Psoas muscle (tissue), 8 donors: ENCODE measurements around the gene ZNF385B. TPM values are rescaled to one million over a fixed set of nuclear protein-coding genes. Genes with fewer than 3 reads are reported as not detected.
A peak's percentile ranks its signal among the peaks of the same experiment; 100 is the strongest.

Experiments
- ATAC-seq, 4 donors: fragments of 200-7000 bp; cut with Tn5 transposase; one replicate each; pipeline ENCODE4 v1.9.1; 2020; ENCODE audit warnings: moderate library complexity in 3 of 4, mild to moderate bottlenecking in 2 of 4
- DNase-seq, 2 donors: peaks; one replicate each; pipeline ENCODE4 v3.0.0-alpha.2; 2020
- H3K27ac ChIP-seq: fragments of 200-600 bp; one replicate; pipeline ENCODE4 v1.8.0; 2022
- H3K27me3 ChIP-seq, 3 donors: fragments of 200-600 bp in 1 of 3; one replicate each; pipeline versions ENCODE4 v1.6.1 to v1.8.0; 2013 to 2022; ENCODE audit warnings: low read length in 2 of 3, mild to moderate bottlenecking in 2 of 3, moderate library complexity in 1 of 3; ENCODE audit not compliant: insufficient read depth in 3 of 3
- H3K36me3 ChIP-seq, 2 donors: fragments of 200-600 bp in 1 of 2; one replicate each; pipeline versions ENCODE4 v1.6.1 to v1.8.0; 2013 to 2022; ENCODE audit warnings: low read depth in 1 of 2, mild to moderate bottlenecking in 1 of 2, moderate library complexity in 1 of 2; ENCODE audit not compliant: insufficient read depth in 1 of 2
- H3K4me1 ChIP-seq: fragments of 200-600 bp; one replicate; pipeline ENCODE4 v1.8.0; 2022
- H3K4me3 ChIP-seq: fragments of 200-600 bp; one replicate; pipeline ENCODE4 v1.8.0; 2022; ENCODE audit warnings: mild to moderate bottlenecking
- H3K9me3 ChIP-seq: fragments of 200-600 bp; one replicate; pipeline ENCODE4 v1.8.0; 2022
- WGBS, 3 donors: extraction: QIAGEN DNeasy Blood & Tissue Kit; methylation state at CpG; one replicate each; pipeline versions ENCODE4 v1.1.6 to v1.1.7; 2013; 5-methylcytosine and 5-hydroxymethylcytosine counted together
- intact Hi-C, 2 donors: fragments of 100-400 bp; cut with DNase I; formaldehyde crosslinking; loops; one replicate each; pipeline versions ENCODE4 v1.11.0 to v1.14.2; 2022
- polyA plus RNA-seq, 3 donors: library from polyadenylated mRNA; stranded (reverse); fragments of 200-250 nt; gene quantifications; one replicate each; pipeline ENCODE4 v1.2.3, GENCODE V29; 2013
- total RNA-seq, 4 donors: library from RNA; stranded (reverse); fragmentation: NEBNext Ultra II Directional in 2 of 4; extraction: Animal tissue kit (Norgen Biotek cat#: 25700) in 2 of 4; gene quantifications; one replicate each; pipeline versions ENCODE4 v1.2.1 to v1.2.4, GENCODE V29; 2021 to 2023
- TF ChIP-seq, protein P1 (sequence below): fragments of 200-600 bp; IDR thresholded peaks from one replicate; pipeline ENCODE4 v1.8.0; 2022; ENCODE audit warnings: antibody characterized with exemption
- donor health status: healthy with polysubstance abuse.
- donor health status: DM: no; HTN: no; CAD: no; lungs with moderate emphysema.
- donor health status: Bipolar disorder and iron deficiency.
- donor health status: healthy.
- donor health status: DM: yes; HTN: yes; CAD: no.
- donor health status: DM: no; HTN: no; CAD: no.
- donor health status: DM: no; HTN: no; CAD: no.
- donor health status: DM: yes; HTN: yes; CAD: no.

Gene ZNF385B
- total and polyA plus RNA-seq, 7 donors = 8.8 to 42.9 (median 18.1) TPM

DNA sequence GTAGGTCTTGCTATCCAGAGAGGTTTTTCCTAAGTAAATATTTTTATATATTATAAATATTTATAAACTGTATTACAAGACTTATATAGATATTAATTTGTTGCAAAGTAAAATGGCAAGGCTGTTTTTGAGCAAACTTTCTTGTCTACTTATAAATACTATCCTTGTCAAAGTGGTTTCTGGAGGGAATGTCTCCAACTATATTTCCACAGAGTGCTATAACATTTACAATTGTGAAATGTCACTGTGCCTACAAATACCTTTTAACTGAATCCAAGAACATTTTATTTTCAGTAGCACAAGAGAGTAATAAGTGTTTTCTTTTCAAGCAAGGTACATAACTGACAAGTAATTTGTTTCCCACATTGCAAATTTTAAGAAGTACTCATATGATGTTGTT is 256.8 kb downstream of the ZNF385B start:
- H3K9me3 ChIP-seq = no peaks in the 10 kb centered on the region
- intact Hi-C loops = no loop called here
- no peak overlapping the region for H3K4me3 ChIP-seq
- TF ChIP-seq, protein P1, sequence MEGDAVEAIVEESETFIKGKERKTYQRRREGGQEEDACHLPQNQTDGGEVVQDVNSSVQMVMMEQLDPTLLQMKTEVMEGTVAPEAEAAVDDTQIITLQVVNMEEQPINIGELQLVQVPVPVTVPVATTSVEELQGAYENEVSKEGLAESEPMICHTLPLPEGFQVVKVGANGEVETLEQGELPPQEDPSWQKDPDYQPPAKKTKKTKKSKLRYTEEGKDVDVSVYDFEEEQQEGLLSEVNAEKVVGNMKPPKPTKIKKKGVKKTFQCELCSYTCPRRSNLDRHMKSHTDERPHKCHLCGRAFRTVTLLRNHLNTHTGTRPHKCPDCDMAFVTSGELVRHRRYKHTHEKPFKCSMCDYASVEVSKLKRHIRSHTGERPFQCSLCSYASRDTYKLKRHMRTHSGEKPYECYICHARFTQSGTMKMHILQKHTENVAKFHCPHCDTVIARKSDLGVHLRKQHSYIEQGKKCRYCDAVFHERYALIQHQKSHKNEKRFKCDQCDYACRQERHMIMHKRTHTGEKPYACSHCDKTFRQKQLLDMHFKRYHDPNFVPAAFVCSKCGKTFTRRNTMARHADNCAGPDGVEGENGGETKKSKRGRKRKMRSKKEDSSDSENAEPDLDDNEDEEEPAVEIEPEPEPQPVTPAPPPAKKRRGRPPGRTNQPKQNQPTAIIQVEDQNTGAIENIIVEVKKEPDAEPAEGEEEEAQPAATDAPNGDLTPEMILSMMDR = no peak
- peaks cover 5% of the 10 kb centered on the region for H3K4me1 ChIP-seq
- H3K27ac ChIP-seq = no peak overlapping the region
- DNase-seq (no peak), ATAC-seq (peak in 2 of 4 donors; percentile 40 to 68)
- H3K36me3 ChIP-seq = no peaks in the 10 kb centered on the region
- no peaks in the 10 kb centered on the region for H3K27me3 ChIP-seq

DNA sequence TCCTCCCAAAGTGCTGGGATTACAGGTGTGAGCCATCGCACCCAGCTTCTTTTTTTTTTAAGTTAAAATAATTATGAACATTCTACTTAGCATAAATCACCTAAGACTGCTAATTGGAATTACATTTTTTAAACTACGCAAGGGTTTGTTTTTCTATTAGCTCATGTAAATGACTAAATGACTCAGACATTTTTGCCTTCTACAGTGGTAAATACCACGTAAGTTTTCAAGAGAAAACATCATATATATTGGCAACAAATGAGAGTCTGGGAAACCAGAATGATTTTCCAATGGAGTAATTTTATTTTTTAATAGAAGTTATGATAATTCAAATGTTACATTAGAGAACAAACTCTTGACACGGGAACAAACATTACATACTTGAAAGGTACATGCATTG is 259.0 kb downstream of the ZNF385B start:
- intact Hi-C loops = no loop called here
- DNase-seq (no peak), ATAC-seq (no peak)
- WGBS, 3 donors = 88 to 95% (median 95%) methylated on average over 4 of the region's 4 CpGs
- no peaks in the 10 kb centered on the region for H3K27me3 ChIP-seq
- no peak overlapping the region for H3K4me3 ChIP-seq
- no peaks in the 10 kb centered on the region for H3K9me3 ChIP-seq
- no peak overlapping the region for H3K27ac ChIP-seq
- TF ChIP-seq, protein P1 = no peak
- no peaks in the 10 kb centered on the region for H3K36me3 ChIP-seq
- H3K4me1 ChIP-seq = peaks cover 5% of the 10 kb centered on the region

DNA sequence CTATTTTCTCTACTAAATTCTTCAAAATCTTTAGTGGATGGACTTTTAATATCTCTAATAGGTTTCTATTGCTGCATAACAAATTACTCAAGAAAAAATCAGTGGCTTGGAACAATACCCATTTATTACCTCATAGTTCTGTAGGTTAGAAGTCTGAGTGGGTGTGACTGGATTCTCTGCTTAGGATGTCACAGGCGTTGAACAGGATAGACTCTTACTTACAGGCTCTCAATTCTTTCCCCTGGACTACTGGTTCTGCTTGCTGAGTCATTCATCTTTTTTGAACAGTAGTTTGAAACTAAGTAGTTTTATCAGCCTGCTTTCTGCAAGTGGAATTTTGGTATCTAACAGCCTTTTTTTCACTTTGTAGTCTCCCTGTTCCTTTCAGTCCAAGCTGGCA is 265.4 kb downstream of the ZNF385B start:
- H3K4me3 ChIP-seq = no peak overlapping the region
- TF ChIP-seq, protein P1 = no peak
- no peak for ATAC-seq
- 67 to 76% (median 71%) methylated on average over 1 of the region's 1 CpG for WGBS, 3 donors
- no peaks in the 10 kb centered on the region for H3K9me3 ChIP-seq
- H3K36me3 ChIP-seq = no peaks in the 10 kb centered on the region
- no peak for DNase-seq
- H3K27ac ChIP-seq = no peak overlapping the region
- no peaks in the 10 kb centered on the region for H3K27me3 ChIP-seq
- H3K4me1 ChIP-seq = no peaks in the 10 kb centered on the region
- intact Hi-C loops = no loop called here

DNA sequence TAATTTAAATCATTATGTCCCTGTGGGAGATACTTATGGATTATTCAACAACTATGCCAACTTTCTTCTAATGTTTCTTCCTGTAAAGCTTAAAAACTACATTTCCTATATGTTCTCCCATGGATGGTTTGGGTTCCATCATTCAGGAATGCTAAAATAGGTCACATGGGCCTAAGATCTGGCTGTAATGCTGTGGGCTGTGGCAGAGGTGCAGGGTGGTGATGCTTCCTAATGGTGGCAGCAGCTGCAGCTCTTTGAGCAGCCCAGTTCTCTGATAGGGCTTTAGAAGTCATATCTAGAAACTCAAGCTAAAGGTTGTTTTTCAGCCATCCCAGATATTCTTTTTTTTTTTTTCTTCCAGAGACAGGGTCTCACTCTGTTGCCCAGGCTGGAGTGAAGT is 266.1 kb downstream of the ZNF385B start:
- H3K9me3 ChIP-seq = no peaks in the 10 kb centered on the region
- H3K4me1 ChIP-seq = no peaks in the 10 kb centered on the region
- DNase-seq (no peak), ATAC-seq (peak; percentile 38 to 80 (median 70))
- H3K36me3 ChIP-seq = no peaks in the 10 kb centered on the region
- TF ChIP-seq, protein P1 = peak; percentile 20
- peak overlapping the region; percentile 77 for H3K27ac ChIP-seq
- no peak overlapping the region for H3K4me3 ChIP-seq
- intact Hi-C loops = no loop called here
- H3K27me3 ChIP-seq = no peaks in the 10 kb centered on the region

DNA sequence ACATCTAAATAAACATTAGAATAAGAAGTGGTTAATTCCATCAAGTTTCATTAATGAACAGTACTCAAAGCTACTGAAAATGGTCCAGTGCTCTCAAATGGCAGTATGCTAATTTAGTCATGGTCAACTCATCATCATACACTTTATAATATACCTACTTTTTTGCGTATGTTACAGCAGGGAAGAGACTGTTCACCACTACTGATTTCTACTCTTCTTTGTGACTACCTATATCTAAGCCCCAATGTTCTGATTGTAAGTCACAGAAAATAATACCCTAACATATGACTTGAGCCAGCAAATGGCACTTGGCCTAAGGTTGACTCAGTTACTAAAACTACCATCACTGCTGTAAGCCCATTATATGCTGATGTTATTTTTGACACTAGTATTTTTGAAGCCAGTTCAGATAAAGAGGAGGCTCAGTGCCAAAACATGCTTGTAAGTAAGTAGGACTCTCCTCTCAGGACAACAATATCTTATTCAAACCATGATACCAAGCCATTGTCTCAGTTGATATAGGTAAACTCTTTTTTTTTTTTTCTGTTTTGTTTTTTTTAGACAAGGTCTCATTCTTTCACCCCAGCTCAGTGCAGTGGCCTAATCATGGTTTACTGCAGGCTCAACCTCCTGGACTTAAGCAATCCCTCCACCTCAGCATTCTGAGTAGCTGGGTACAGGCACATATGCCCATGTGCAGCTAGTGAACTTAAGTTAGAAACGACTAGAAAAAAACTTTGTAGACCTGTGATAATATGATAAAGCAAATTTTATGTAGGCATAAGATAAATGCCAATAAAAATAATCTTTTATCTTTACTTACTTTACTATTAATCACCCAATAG is 266.9 kb downstream of the ZNF385B start:
- TF ChIP-seq, protein P1 = no peak
- no peaks in the 10 kb centered on the region for H3K9me3 ChIP-seq
- 56 to 75% (median 69%) methylated on average over 2 of the region's 2 CpGs for WGBS, 3 donors
- H3K36me3 ChIP-seq = no peaks in the 10 kb centered on the region
- H3K4me3 ChIP-seq = peak overlapping the region; percentile 58
- H3K4me1 ChIP-seq = no peaks in the 10 kb centered on the region
- no peak for DNase-seq
- peak overlapping the region; percentile 77 for H3K27ac ChIP-seq
- intact Hi-C loops = no loop called here
- peak; percentile 83 to 94 (median 88) for ATAC-seq
- no peaks in the 10 kb centered on the region for H3K27me3 ChIP-seq
